HepG2 (cell line): ENCODE results near the gene ZBP1. TPM values are rescaled to one million over a fixed set of nuclear protein-coding genes. Genes with fewer than 3 reads are reported as not detected.

ENCODE experiments used
- BORCS8-MEF2B ChIP-seq: sonication (generic); formaldehyde crosslinking; IDR thresholded peaks from 2 replicates; pipeline ENCODE4 v1.8.0; 2022; ENCODE audit warnings: mild to moderate bottlenecking, missing genetic modification reagents
- CEBPB ChIP-seq: IDR thresholded peaks from 2 replicates; pipeline ENCODE4 v1.6.1; 2011; ENCODE audit warnings: low read depth, low read length, improper control_type of control experiment, borderline replicate concordance
- FOSL1 ChIP-seq: sonication (generic); formaldehyde crosslinking; IDR thresholded peaks from 2 replicates; pipeline ENCODE4 v1.9.0; 2021; ENCODE audit warnings: missing genetic modification reagents, borderline replicate concordance
- KLF13 ChIP-seq: sonication (generic); formaldehyde crosslinking; IDR thresholded peaks from 2 replicates; pipeline ENCODE4 v1.4.0; 2020; ENCODE audit warnings: mild to moderate bottlenecking, missing genetic modification reagents
- NFATC3 ChIP-seq: sonication (generic); formaldehyde crosslinking; IDR thresholded peaks from 2 replicates; pipeline ENCODE4 v1.5.1; 2020; ENCODE audit warnings: mild to moderate bottlenecking, missing genetic modification reagents
- NFE2L2 ChIP-seq: fragments of 150-350 bp; IDR thresholded peaks from 2 replicates; pipeline ENCODE4 v1.6.1; 2014; ENCODE audit warnings: low read length
- NR1H2 ChIP-seq: sonication (generic); formaldehyde crosslinking; IDR thresholded peaks from 2 replicates; pipeline ENCODE4 v1.8.1; 2022; ENCODE audit warnings: low read depth, missing genetic modification reagents, borderline replicate concordance
- PLRG1 ChIP-seq: fragments of 450-650 bp; conservative IDR thresholded peaks from 2 replicates; pipeline ENCODE4 v1.6.1; 2016
- RAD51 ChIP-seq: fragments of 450-650 bp; IDR thresholded peaks from 2 replicates; pipeline ENCODE4 v1.6.1; 2016; ENCODE audit warnings: borderline replicate concordance
- SP2 ChIP-seq: sonication (generic); formaldehyde crosslinking; IDR thresholded peaks from 2 replicates; pipeline ENCODE4 v1.5.1; 2020; ENCODE audit warnings: mild to moderate bottlenecking, missing genetic modification reagents
- TBX3 ChIP-seq: fragments of 450-650 bp; IDR thresholded peaks from 2 replicates; pipeline ENCODE4 v1.6.1; 2017; ENCODE audit warnings: antibody characterized with exemption, mild to moderate bottlenecking, inconsistent platforms, borderline replicate concordance
- THYN1 ChIP-seq: sonication (generic); formaldehyde crosslinking; IDR thresholded peaks from 2 replicates; pipeline ENCODE4 v1.8.1; 2023; ENCODE audit warnings: low read depth, mild to moderate bottlenecking, moderate library complexity, missing genetic modification reagents, borderline replicate concordance
- ZNF431 ChIP-seq: sonication (generic); formaldehyde crosslinking; IDR thresholded peaks from 2 replicates; pipeline ENCODE4 v1.9.0; 2022; ENCODE audit warnings: missing genetic modification reagents, low read depth, mild to moderate bottlenecking, borderline replicate concordance
- ZNF496 ChIP-seq: sonication (generic); formaldehyde crosslinking; IDR thresholded peaks from 2 replicates; pipeline ENCODE4 v1.8.1; 2023; ENCODE audit warnings: mild to moderate bottlenecking, moderate library complexity, missing genetic modification reagents; ENCODE audit not compliant: insufficient replicate concordance
- ZNF749 ChIP-seq: sonication (generic); formaldehyde crosslinking; IDR thresholded peaks from 2 replicates; pipeline ENCODE4 v1.8.0; 2022; ENCODE audit warnings: mild to moderate bottlenecking, missing genetic modification reagents, moderate library complexity, borderline replicate concordance
- ZNF839 ChIP-seq: sonication (generic); formaldehyde crosslinking; IDR thresholded peaks from 2 replicates; pipeline ENCODE4 v1.4.0; 2020; ENCODE audit warnings: missing genetic modification reagents, mild to moderate bottlenecking, borderline replicate concordance
- polyA plus RNA-seq, 8 experiments: library from polyadenylated mRNA; depleted of rRNA in 3 of 8; stranded (reverse) in 7 of 8; unstranded in 1 of 8; fragments of >200 nt; fragmentation: Illumina TruSeq in 4 of 8; extraction: Trizol in 4 of 8; gene quantifications; 2 replicates each; pipeline versions ENCODE4 v1.2.1 to v1.2.3, GENCODE V29; 2011 to 2016; ENCODE audit warnings: low read depth in 4 of 8, missing spikeins in 1 of 8, mixed read lengths in 1 of 8; ENCODE audit not compliant: insufficient read depth in 1 of 8
- total RNA-seq, 5 experiments: library from RNA; depleted of rRNA; stranded (reverse); fragments of >200 nt; fragmentation: Illumina TruSeq; extraction: Trizol; gene quantifications; 2 replicates each; pipeline ENCODE4 v1.2.3, GENCODE V29; 2016; ENCODE audit warnings: low read depth in 1 of 5
- TF ChIP-seq, protein P1 (sequence below): sonication (generic); formaldehyde crosslinking; conservative IDR thresholded peaks from 2 replicates; pipeline ENCODE4 v1.4.0; 2020; ENCODE audit warnings: missing genetic modification reagents
- TF ChIP-seq, protein P2 (sequence below): IDR thresholded peaks from 2 replicates; pipeline ENCODE4 v1.6.1; 2016; ENCODE audit warnings: control low read depth
- TF ChIP-seq, protein P3 (sequence below): sonication (generic); formaldehyde crosslinking; IDR thresholded peaks from 2 replicates; pipeline ENCODE4 v1.5.0; 2020; ENCODE audit warnings: mild to moderate bottlenecking, missing genetic modification reagents
- TF ChIP-seq, protein P4 (sequence below): sonication (generic); IDR thresholded peaks from 2 replicates; pipeline ENCODE4 v1.6.1; 2016; ENCODE audit warnings: low read depth, borderline replicate concordance
- TF ChIP-seq, protein P5 (sequence below): fragments of 450-650 bp; IDR thresholded peaks from 2 replicates; pipeline ENCODE4 v1.6.1; 2017

The ZBP1 gene
- total and polyA plus RNA-seq, 2 of the 13 experiments (the other 11 are each of a cell fraction or from before 2014, with no cell fraction given) = not detected

DNA sequence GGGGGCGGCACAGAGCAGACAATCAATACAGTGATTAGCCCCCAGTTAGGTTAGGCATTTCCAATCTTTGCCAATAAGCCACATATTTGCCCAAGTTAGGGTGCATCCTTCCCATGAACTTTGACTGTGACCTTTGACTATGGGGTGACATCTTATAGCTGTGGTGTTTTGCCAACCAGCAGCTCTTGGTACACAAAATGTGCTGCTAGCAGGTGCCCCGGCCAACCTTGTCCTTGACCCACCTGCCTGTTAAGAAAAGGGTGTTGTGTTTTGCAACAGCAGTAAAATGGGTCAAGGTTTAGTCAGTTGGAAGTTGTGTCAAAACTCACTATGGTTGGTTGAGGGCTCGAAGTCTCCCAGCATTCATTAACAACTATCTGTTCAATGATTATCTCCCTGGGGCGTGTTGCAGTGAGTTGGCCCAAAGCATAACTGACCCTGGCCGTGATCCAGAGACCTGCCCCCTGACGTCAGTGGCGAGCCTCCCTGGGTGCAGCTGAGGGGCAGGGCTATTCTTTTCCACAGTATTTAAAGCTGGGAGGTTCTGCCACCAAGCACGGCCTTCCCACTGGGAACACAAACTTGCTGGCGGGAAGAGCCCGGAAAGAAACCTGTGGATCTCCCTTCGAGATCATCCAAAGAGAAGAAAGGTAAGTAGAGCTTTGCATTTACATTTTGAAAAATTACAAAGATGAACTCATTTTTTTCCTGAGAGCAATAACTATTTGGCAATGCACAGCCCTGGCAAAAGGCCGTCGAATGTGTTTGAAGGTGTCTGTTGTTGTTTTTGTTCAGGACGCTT is 59.5 kb downstream of the ZBP1 start, which contains the start of gene PCK1 (continued):
- no peak for TF ChIP-seq ZNF839 (CRISPR knock-in tag)
- TF ChIP-seq BORCS8-MEF2B (CRISPR knock-in tag) = peak; percentile 68
- 0 out of 2 replicates have a peak, but pooled peaks have one; percentile 32 for TF ChIP-seq SP2 (CRISPR knock-in tag)
- TF ChIP-seq, protein P1, sequence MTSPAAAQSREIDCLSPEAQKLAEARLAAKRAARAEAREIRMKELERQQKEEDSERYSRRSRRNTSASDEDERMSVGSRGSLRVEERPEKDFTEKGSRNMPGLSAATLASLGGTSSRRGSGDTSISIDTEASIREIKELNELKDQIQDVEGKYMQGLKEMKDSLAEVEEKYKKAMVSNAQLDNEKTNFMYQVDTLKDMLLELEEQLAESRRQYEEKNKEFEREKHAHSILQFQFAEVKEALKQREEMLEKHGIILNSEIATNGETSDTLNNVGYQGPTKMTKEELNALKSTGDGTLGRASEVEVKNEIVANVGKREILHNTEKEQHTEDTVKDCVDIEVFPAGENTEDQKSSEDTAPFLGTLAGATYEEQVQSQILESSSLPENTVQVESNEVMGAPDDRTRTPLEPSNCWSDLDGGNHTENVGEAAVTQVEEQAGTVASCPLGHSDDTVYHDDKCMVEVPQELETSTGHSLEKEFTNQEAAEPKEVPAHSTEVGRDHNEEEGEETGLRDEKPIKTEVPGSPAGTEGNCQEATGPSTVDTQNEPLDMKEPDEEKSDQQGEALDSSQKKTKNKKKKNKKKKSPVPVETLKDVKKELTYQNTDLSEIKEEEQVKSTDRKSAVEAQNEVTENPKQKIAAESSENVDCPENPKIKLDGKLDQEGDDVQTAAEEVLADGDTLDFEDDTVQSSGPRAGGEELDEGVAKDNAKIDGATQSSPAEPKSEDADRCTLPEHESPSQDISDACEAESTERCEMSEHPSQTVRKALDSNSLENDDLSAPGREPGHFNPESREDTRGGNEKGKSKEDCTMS (CRISPR knock-in tag) = no peak
- TF ChIP-seq, protein P2, sequence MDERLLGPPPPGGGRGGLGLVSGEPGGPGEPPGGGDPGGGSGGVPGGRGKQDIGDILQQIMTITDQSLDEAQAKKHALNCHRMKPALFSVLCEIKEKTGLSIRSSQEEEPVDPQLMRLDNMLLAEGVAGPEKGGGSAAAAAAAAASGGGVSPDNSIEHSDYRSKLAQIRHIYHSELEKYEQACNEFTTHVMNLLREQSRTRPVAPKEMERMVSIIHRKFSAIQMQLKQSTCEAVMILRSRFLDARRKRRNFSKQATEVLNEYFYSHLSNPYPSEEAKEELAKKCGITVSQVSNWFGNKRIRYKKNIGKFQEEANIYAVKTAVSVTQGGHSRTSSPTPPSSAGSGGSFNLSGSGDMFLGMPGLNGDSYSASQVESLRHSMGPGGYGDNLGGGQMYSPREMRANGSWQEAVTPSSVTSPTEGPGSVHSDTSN = peak; percentile 63
- no peak for TF ChIP-seq KLF13 (CRISPR knock-in tag)
- peak; percentile 93 for TF ChIP-seq TBX3
- TF ChIP-seq ZNF496 = no peak
- peak; percentile 46; the same call in 1 of the 2 replicates for TF ChIP-seq NFATC3 (CRISPR knock-in tag)
- no peak for TF ChIP-seq PLRG1
- peak; percentile 96 for TF ChIP-seq ZNF431
- peak; percentile 98 for TF ChIP-seq CEBPB
- TF ChIP-seq, protein P3, sequence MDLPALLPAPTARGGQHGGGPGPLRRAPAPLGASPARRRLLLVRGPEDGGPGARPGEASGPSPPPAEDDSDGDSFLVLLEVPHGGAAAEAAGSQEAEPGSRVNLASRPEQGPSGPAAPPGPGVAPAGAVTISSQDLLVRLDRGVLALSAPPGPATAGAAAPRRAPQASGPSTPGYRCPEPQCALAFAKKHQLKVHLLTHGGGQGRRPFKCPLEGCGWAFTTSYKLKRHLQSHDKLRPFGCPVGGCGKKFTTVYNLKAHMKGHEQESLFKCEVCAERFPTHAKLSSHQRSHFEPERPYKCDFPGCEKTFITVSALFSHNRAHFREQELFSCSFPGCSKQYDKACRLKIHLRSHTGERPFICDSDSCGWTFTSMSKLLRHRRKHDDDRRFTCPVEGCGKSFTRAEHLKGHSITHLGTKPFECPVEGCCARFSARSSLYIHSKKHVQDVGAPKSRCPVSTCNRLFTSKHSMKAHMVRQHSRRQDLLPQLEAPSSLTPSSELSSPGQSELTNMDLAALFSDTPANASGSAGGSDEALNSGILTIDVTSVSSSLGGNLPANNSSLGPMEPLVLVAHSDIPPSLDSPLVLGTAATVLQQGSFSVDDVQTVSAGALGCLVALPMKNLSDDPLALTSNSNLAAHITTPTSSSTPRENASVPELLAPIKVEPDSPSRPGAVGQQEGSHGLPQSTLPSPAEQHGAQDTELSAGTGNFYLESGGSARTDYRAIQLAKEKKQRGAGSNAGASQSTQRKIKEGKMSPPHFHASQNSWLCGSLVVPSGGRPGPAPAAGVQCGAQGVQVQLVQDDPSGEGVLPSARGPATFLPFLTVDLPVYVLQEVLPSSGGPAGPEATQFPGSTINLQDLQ (CRISPR knock-in tag) = peak; percentile 95
- TF ChIP-seq NR1H2 (CRISPR knock-in tag) = no peak
- 0 out of 2 replicates have a peak, but pooled peaks have one; percentile 24 for TF ChIP-seq THYN1
- TF ChIP-seq, protein P4, sequence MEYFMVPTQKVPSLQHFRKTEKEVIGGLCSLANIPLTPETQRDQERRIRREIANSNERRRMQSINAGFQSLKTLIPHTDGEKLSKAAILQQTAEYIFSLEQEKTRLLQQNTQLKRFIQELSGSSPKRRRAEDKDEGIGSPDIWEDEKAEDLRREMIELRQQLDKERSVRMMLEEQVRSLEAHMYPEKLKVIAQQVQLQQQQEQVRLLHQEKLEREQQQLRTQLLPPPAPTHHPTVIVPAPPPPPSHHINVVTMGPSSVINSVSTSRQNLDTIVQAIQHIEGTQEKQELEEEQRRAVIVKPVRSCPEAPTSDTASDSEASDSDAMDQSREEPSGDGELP = peak; percentile 93
- TF ChIP-seq RAD51 = no peak
- TF ChIP-seq, protein P5, sequence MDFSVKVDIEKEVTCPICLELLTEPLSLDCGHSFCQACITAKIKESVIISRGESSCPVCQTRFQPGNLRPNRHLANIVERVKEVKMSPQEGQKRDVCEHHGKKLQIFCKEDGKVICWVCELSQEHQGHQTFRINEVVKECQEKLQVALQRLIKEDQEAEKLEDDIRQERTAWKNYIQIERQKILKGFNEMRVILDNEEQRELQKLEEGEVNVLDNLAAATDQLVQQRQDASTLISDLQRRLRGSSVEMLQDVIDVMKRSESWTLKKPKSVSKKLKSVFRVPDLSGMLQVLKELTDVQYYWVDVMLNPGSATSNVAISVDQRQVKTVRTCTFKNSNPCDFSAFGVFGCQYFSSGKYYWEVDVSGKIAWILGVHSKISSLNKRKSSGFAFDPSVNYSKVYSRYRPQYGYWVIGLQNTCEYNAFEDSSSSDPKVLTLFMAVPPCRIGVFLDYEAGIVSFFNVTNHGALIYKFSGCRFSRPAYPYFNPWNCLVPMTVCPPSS = no peak
- no peak for TF ChIP-seq NFE2L2
- no peak for TF ChIP-seq FOSL1 (CRISPR knock-in tag)
- TF ChIP-seq ZNF749 (CRISPR knock-in tag) = no peak
